Trophoblast cell (in vitro differentiated cells and primary cell): ENCODE results near the gene GGA3.
"Not testable (repeated sequence)": the region's sequence is repeated elsewhere in the genome, so short reads cannot be mapped to it uniquely, and the experiment has no call there.

Experiments
- DNase-seq, 2 donors: peaks; one replicate each; pipeline ENCODE4 v3.0.0-alpha.2; 2016
- H2AFZ ChIP-seq: 2 replicates; pipeline ENCODE4 v1.6.1; 2013; ENCODE audit warnings: low read length, moderate library complexity, mild to moderate bottlenecking; ENCODE audit not compliant: insufficient read depth, poor library complexity
- H2AK5ac ChIP-seq: 2 replicates; pipeline ENCODE4 v1.6.1; 2013; ENCODE audit warnings: mild to moderate bottlenecking, low read length
- H2BK120ac ChIP-seq: 2 replicates; pipeline ENCODE4 v1.6.1; 2013; ENCODE audit warnings: low read length, mild to moderate bottlenecking, moderate library complexity; ENCODE audit not compliant: insufficient read depth, poor library complexity
- H2BK12ac ChIP-seq: 2 replicates; pipeline ENCODE4 v1.6.1; 2013; ENCODE audit warnings: mild to moderate bottlenecking, low read length, moderate library complexity
- H2BK5ac ChIP-seq: 2 replicates; pipeline ENCODE4 v1.6.1; 2013; ENCODE audit warnings: low read length, low read depth, moderate library complexity, mild to moderate bottlenecking; ENCODE audit not compliant: poor library complexity
- H3K14ac ChIP-seq: 2 replicates; pipeline ENCODE4 v1.6.1; 2013; ENCODE audit warnings: mild to moderate bottlenecking, low read length
- H3K18ac ChIP-seq: 2 replicates; pipeline ENCODE4 v1.6.1; 2013; ENCODE audit warnings: mild to moderate bottlenecking, low read length
- H3K23ac ChIP-seq: 2 replicates; pipeline ENCODE4 v1.6.1; 2013; ENCODE audit warnings: low read length
- H3K27ac ChIP-seq: 2 replicates; pipeline ENCODE4 v1.5.1; 2013; ENCODE audit warnings: low read depth, mild to moderate bottlenecking, inconsistent platforms, low read length, moderate library complexity
- H3K27me3 ChIP-seq: 2 replicates; pipeline ENCODE4 v1.6.1; 2013; ENCODE audit warnings: inconsistent platforms, mild to moderate bottlenecking, low read length, moderate library complexity; ENCODE audit not compliant: insufficient read depth
- H3K36me3 ChIP-seq, 2 experiments: 1 replicate in 1 of 2; 2 replicates in 1 of 2; pipeline ENCODE4 v1.6.1; 2013; ENCODE audit warnings: low read length in 2 of 2, mild to moderate bottlenecking in 2 of 2, moderate library complexity in 1 of 2; ENCODE audit not compliant: insufficient read depth in 2 of 2, control insufficient read depth in 1 of 2
- H3K4ac ChIP-seq: 2 replicates; pipeline ENCODE4 v1.6.1; 2013; ENCODE audit warnings: low read depth, mild to moderate bottlenecking, low read length, moderate library complexity
- H3K4me1 ChIP-seq, 2 experiments: 1 replicate in 1 of 2; 2 replicates in 1 of 2; pipeline ENCODE4 v1.6.1; 2013; ENCODE audit warnings: low read length in 2 of 2, mild to moderate bottlenecking in 2 of 2, moderate library complexity in 1 of 2; ENCODE audit not compliant: insufficient read depth in 2 of 2, control insufficient read depth in 1 of 2
- H3K4me2 ChIP-seq: 2 replicates; pipeline ENCODE4 v1.6.1; 2013; ENCODE audit warnings: inconsistent platforms, mild to moderate bottlenecking, low read length, moderate library complexity
- H3K4me3 ChIP-seq: 2 replicates; pipeline ENCODE4 v1.5.1; 2013; ENCODE audit warnings: mild to moderate bottlenecking, low read depth, low read length, inconsistent platforms
- H3K79me1 ChIP-seq: one replicate; pipeline ENCODE4 v1.6.1; 2013; ENCODE audit warnings: low read length
- H3K79me2 ChIP-seq: 2 replicates; pipeline ENCODE4 v1.6.1; 2013; ENCODE audit warnings: low read length, mild to moderate bottlenecking; ENCODE audit not compliant: control insufficient read depth, insufficient read depth, poor library complexity
- H3K9ac ChIP-seq: 2 replicates; pipeline ENCODE4 v1.6.1; 2013; ENCODE audit warnings: mild to moderate bottlenecking, low read length
- H3K9me3 ChIP-seq: 2 replicates; pipeline ENCODE4 v1.6.1; 2013; ENCODE audit warnings: low read depth, mild to moderate bottlenecking, control low read depth, inconsistent platforms, low read length; ENCODE audit not compliant: insufficient read depth
- H4K12ac ChIP-seq: 2 replicates; pipeline ENCODE4 v1.6.1; 2013; ENCODE audit warnings: low read depth, mild to moderate bottlenecking, low read length, moderate library complexity
- H4K8ac ChIP-seq: 2 replicates; pipeline ENCODE4 v1.6.1; 2013; ENCODE audit warnings: low read depth, mild to moderate bottlenecking, low read length, moderate library complexity
- H4K91ac ChIP-seq: one replicate; pipeline ENCODE4 v1.6.1; 2013; ENCODE audit warnings: low read depth, mild to moderate bottlenecking, low read length, moderate library complexity
- WGBS: extraction: QIAGEN DNeasy Blood & Tissue Kit; methylation state at CpG from one replicate; pipeline ENCODE4 v1.1.7; 2013; ENCODE audit warnings: missing lambda C conversion rate; ENCODE audit not compliant: insufficient read length, insufficient coverage; ENCODE audit errors: extremely low coverage; 5-methylcytosine and 5-hydroxymethylcytosine counted together

GGA3 gene

DNA sequence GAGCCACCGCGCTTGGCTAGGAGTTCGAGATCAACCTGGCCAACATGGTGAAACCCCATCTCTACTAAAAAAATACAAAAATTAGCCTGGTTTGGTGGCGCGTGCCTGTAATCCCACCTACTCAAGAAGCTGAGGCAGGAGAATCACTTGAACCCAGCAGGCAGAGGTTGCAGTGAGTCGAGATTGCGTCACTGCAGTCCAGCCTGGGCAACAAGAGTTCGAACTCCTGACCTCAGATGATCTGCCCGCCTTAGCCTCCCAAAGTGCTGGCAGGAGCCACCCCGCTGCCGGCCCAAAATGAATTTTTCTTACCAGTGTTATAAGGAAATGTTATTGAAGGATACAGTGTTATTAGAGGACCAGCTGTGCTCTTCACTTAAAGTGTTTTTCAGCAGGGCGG is 53.6 kb downstream of the GGA3 start:
- H4K91ac ChIP-seq, result no peak overlapping the region
- H3K4me3 ChIP-seq, result no peak overlapping the region
- no CpG with 5 or more reads among the region's 12 CpGs for whole genome bisulfite sequencing
- peak overlapping the region; percentile 40 for H3K4ac ChIP-seq
- H3K14ac ChIP-seq, result no peak overlapping the region
- H3K4me2 ChIP-seq, result no peak overlapping the region
- H3K18ac ChIP-seq, result no peak overlapping the region
- no peak overlapping the region for H2BK5ac ChIP-seq
- H3K9ac ChIP-seq, result no peak overlapping the region
- H4K8ac ChIP-seq, result no peak overlapping the region
- H3K79me2 ChIP-seq, result peaks cover 10% of the 10 kb centered on the region
- H2AFZ ChIP-seq, result no peak overlapping the region
- H2BK12ac ChIP-seq, result no peak overlapping the region
- no peaks in the 10 kb centered on the region for H3K9me3 ChIP-seq
- H3K4me1 ChIP-seq, result no peaks in the 10 kb centered on the region
- H3K27me3 ChIP-seq, result no peaks in the 10 kb centered on the region
- H3K23ac ChIP-seq, result no peak overlapping the region
- DNase-seq, result no peak
- peaks cover 15 to 28% of the 10 kb centered on the region in 2 experiments for H3K36me3 ChIP-seq
- no peak overlapping the region for H2BK120ac ChIP-seq
- no peak overlapping the region for H2AK5ac ChIP-seq
- H3K27ac ChIP-seq, result no peak overlapping the region
- H3K79me1 ChIP-seq, result peaks cover 10% of the 10 kb centered on the region
- no peak overlapping the region for H4K12ac ChIP-seq

DNA sequence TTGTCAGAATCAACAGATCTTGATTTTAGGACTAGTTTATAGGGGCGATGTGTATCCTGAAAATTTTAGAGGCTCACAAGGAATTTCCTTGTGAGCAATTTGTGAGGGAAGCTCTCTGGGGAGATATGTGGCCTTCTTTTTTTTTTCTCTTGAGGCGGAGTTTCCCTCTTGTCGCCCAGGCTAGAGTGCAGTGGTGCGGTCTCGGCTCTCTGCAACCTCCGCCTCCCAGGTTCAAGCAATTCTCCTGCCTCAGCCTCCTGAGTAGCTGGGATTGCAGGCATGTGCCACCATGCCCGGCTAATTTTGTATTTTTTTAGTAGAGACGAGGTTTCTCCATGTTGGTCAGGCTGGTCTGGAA is 54.4 kb downstream of the GGA3 start:
- not testable (repeated sequence) for H2BK5ac ChIP-seq, H3K27ac ChIP-seq, H4K91ac ChIP-seq, H2BK120ac ChIP-seq, H4K12ac ChIP-seq, H4K8ac ChIP-seq, H3K4me3 ChIP-seq, H3K79me1 ChIP-seq, H2BK12ac ChIP-seq, H3K18ac ChIP-seq, H3K23ac ChIP-seq, H3K27me3 ChIP-seq, H3K14ac ChIP-seq, H3K4me1 ChIP-seq, H2AFZ ChIP-seq, DNase-seq, H3K4me2 ChIP-seq, H3K9me3 ChIP-seq, H2AK5ac ChIP-seq, H3K9ac ChIP-seq
- Histone ChIP-seq H3K4ac (peak overlapping the region; percentile 78), H3K79me2 (peaks cover 10% of the 10 kb centered on the region), H3K36me3 (peaks cover 9 to 21% of the 10 kb centered on the region in 2 experiments)
- WGBS, result no CpG with 5 or more reads among the region's 8 CpGs

DNA sequence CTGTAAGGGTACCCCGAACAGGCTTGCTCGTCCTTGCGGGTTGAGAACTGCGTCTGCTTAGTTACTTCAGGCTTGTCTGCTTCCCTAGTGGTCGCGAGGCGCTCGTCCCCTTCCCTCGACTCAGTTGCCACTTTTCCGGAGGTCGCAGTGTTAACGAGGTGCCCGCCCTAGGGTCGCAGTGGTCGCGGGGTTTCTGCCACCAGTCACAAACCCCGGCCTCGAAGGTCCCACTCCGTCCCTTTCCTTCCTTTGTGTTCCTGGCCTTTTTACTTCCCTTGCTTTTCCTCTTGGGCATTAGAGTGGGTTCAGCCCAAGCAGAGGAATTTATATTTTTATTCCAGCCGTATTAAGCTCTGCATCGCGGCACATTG is 55.6 kb downstream of the GGA3 start:
- no CpG with 5 or more reads among the region's 22 CpGs for WGBS
- DNase-seq, result no peak
- Histone ChIP-seq H3K27ac (peak overlapping the region; percentile 94), H3K79me2 (peaks cover 10% of the 10 kb centered on the region), H3K23ac (no peak overlapping the region), H2BK12ac (no peak overlapping the region), H3K14ac (peak overlapping the region; percentile 96), H3K79me1 (peaks cover 10% of the 10 kb centered on the region), H2BK120ac (peak overlapping the region; percentile 29), H3K36me3 (peaks cover 4 to 14% of the 10 kb centered on the region in 2 experiments), H3K4ac (peak overlapping the region; percentile 81), H4K91ac (peak overlapping the region; percentile 91), H2AFZ (peak overlapping the region; percentile 71), H3K4me3 (peak overlapping the region; percentile 95), H4K8ac (peak overlapping the region; percentile 93), H3K9me3 (no peaks in the 10 kb centered on the region), H2AK5ac (no peak overlapping the region), H3K4me1 (no peaks in the 10 kb centered on the region), H2BK5ac (peak overlapping the region; percentile 97), H4K12ac (peak overlapping the region; percentile 71), H3K4me2 (peak overlapping the region; percentile 78), H3K27me3 (no peaks in the 10 kb centered on the region), H3K18ac (peak overlapping the region; percentile 91), H3K9ac (peak overlapping the region; percentile 99)

DNA sequence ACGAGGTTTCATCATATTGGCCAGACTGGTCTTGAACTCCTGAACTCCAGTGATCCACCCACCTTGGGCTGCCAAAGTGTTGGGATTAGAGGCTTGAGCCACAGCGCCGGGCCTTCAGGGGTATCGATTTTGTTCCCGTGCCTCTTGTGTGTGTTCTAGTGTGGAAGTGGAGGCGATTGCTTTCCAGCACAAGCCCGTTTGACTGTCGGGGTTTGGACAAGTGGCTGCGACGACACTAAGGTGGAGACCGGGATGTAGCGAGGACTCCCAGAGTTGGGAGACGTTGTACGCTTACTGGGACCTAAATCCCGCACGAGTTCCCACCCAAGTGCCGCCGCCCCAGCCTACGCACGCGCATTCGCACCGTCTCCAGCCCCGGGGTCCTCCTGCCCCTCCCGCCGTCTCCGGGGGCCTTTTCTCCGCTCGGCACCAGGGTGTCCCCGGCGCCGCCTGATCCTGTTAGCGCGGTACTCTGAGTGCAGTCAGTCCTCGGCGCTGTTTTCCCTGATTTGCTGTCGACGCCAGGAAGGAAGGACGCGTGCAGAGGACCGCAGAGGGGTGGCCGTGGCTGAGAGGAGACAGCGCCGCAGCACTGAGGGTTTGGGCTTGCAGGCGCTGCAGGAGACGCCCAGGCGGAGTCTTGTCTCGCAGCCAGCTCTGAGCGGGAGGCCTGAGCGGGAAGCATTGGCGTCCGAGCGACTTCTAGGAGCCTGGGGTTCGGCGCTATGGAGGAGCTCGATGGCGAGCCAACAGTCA is 56.2 kb downstream of the GGA3 start, which contains the start of gene NUP85:
NUP85 (plus strand) TSS at position 643 of the 756 bp plus-strand sequence; CDS start at position 726, 83 bp downstream.
- H3K9me3 ChIP-seq, result no peaks in the 10 kb centered on the region
- H3K14ac ChIP-seq, result peak within 1 kb of the TSS; percentile 96
- no peaks in the 10 kb centered on the region for H3K27me3 ChIP-seq
- no CpG with 5 or more reads among the region's 57 CpGs for WGBS
- peak within 1 kb of the TSS; percentile 91 for H3K18ac ChIP-seq
- peak within 1 kb of the TSS; percentile 82 for H4K12ac ChIP-seq
- H3K23ac ChIP-seq, result peak within 1 kb of the TSS; percentile 12
- peak within 1 kb of the TSS; percentile 93 for H2BK120ac ChIP-seq
- peak within 1 kb of the TSS; percentile 95 for H3K4me3 ChIP-seq
- peak within 1 kb of the TSS; percentile 81 for H3K4ac ChIP-seq
- H3K27ac ChIP-seq, result peak within 1 kb of the TSS; percentile 94
- H3K4me1 ChIP-seq, result no peaks in the 10 kb centered on the region
- peak within 1 kb of the TSS; percentile 99 for H3K9ac ChIP-seq
- H4K8ac ChIP-seq, result peak within 1 kb of the TSS; percentile 93
- peak within 1 kb of the TSS; percentile 78 for H3K4me2 ChIP-seq
- no peak within 1 kb of the TSS for H2AK5ac ChIP-seq
- H4K91ac ChIP-seq, result peak within 1 kb of the TSS; percentile 91
- H2BK5ac ChIP-seq, result peak within 1 kb of the TSS; percentile 97
- H3K36me3 ChIP-seq, result peaks cover 4 to 10% of the 10 kb centered on the region in 2 experiments
- peaks cover 10% of the 10 kb centered on the region for H3K79me2 ChIP-seq
- no peak within 1 kb of the TSS for H2BK12ac ChIP-seq
- DNase-seq, result peak; percentile 90 to 95
- peaks cover 10% of the 10 kb centered on the region for H3K79me1 ChIP-seq
- peak within 1 kb of the TSS; percentile 71 for H2AFZ ChIP-seq
